ENCODE measurements around the gene FOLR1.

The FOLR1 gene

GRCh38 chr11:72223615-72224563 is 31.9 kb downstream of the FOLR1 start:
- DNase-seq (ENCODE audit: low read depth): peak; percentile 32

- no peak for DNase-seq (ENCODE audit: low read depth)
Measured at GRCh38 chr11:72224564-72225410, 32.8 kb downstream of the FOLR1 start, which contains the start of gene INPPL1. TSS of gene INPPL1 (plus strand) at chr11:72224767. CDS start at chr11:72224985, 218 bp downstream.

GRCh38 chr11:72225411-72225951 is 33.5 kb downstream of the FOLR1 start:
- DNase-seq (ENCODE audit: low read depth): no peak

- DNase-seq (ENCODE audit: low read depth): no peak
Measured at GRCh38 chr11:72226701-72227100, 34.8 kb downstream of the FOLR1 start.

- DNase-seq (ENCODE audit: low read depth): no peak
Measured at GRCh38 chr11:72227316-72228228, 35.6 kb downstream of the FOLR1 start.

GRCh38 chr11:72228229-72228843 is 36.4 kb downstream of the FOLR1 start:
- DNase-seq (ENCODE audit: low read depth): no peak

- DNase-seq (ENCODE audit: low read depth): no peak
Measured at GRCh38 chr11:72228844-72229231, 36.9 kb downstream of the FOLR1 start.

- no peak for DNase-seq (ENCODE audit: low read depth)
Measured at GRCh38 chr11:72229336-72229924, 37.5 kb downstream of the FOLR1 start.

GRCh38 chr11:72229925-72230763 is 38.2 kb downstream of the FOLR1 start:
- no peak for DNase-seq (ENCODE audit: low read depth)

- DNase-seq (ENCODE audit: low read depth): no peak
Measured at GRCh38 chr11:72230764-72231365, 38.9 kb downstream of the FOLR1 start.

GRCh38 chr11:72231396-72232259 is 39.7 kb downstream of the FOLR1 start:
- DNase-seq (ENCODE audit: low read depth): no peak

- no peak for DNase-seq (ENCODE audit: low read depth)
Measured at GRCh38 chr11:72232260-72233055, 40.5 kb downstream of the FOLR1 start.

GRCh38 chr11:72233056-72233772 is 41.3 kb downstream of the FOLR1 start:
- DNase-seq (ENCODE audit: low read depth): no peak

GRCh38 chr11:72233773-72234513 is 42.0 kb downstream of the FOLR1 start:
- DNase-seq (ENCODE audit: low read depth): no peak

GRCh38 chr11:72234514-72234830 is 42.5 kb downstream of the FOLR1 start:
- DNase-seq (ENCODE audit: low read depth): no peak

GRCh38 chr11:72234920-72235319 is 43.0 kb downstream of the FOLR1 start:
- DNase-seq (ENCODE audit: low read depth): no peak

All from GM04504 (cell line).